ENCODE data around the gene AUTS2. TPM values are rescaled to one million over a fixed set of nuclear protein-coding genes. Genes with fewer than 3 reads are reported as not detected.

The AUTS2 gene
- polyA plus RNA-seq, 1 donor (not counting 4 experiments of a cell fraction or from before 2014, with no cell fraction given): 4.7 TPM

GRCh38 chr7:70735313-70735712 is 1137.0 kb downstream of the AUTS2 start:
- peaks cover 1% of the 10 kb centered on the region for H3K9me3 ChIP-seq (ENCODE audit: control insufficient read depth, low read depth, low read length)
- H3K9me1 ChIP-seq (ENCODE audit: control insufficient read depth, extremely low read depth, insufficient read depth, low read length): no peaks in the 10 kb centered on the region
- H3K36me3 ChIP-seq (ENCODE audit: control insufficient read depth in 2 of 2, extremely low read depth in 1 of 2, insufficient read depth in 2 of 2, low read length in 2 of 2): no peaks in the 10 kb centered on the region
- H2AFZ ChIP-seq (ENCODE audit: control insufficient read depth, low read length): no peak overlapping the region
- DNase-seq (ENCODE audit: low read depth, low spot score) (no peak), FAIRE-seq (no peak)
- TF ChIP-seq, protein P1, sequence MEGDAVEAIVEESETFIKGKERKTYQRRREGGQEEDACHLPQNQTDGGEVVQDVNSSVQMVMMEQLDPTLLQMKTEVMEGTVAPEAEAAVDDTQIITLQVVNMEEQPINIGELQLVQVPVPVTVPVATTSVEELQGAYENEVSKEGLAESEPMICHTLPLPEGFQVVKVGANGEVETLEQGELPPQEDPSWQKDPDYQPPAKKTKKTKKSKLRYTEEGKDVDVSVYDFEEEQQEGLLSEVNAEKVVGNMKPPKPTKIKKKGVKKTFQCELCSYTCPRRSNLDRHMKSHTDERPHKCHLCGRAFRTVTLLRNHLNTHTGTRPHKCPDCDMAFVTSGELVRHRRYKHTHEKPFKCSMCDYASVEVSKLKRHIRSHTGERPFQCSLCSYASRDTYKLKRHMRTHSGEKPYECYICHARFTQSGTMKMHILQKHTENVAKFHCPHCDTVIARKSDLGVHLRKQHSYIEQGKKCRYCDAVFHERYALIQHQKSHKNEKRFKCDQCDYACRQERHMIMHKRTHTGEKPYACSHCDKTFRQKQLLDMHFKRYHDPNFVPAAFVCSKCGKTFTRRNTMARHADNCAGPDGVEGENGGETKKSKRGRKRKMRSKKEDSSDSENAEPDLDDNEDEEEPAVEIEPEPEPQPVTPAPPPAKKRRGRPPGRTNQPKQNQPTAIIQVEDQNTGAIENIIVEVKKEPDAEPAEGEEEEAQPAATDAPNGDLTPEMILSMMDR (optimal IDR thresholded peaks at IDR 0.05 in 1 of 3, IDR thresholded peaks at IDR 0.05 in 1 of 3, conservative IDR thresholded peaks at IDR 0.05 in 1 of 3; ENCODE audit: extremely low read depth in 1 of 3, insufficient read depth in 2 of 3, low read length in 3 of 3): no peak
- no peak for TF ChIP-seq EZH2 (IDR thresholded peaks at IDR 0.05; ENCODE audit: low read length)
- H3K27ac ChIP-seq (ENCODE audit: control insufficient read depth, insufficient read depth, low read length): no peak overlapping the region
- dilution Hi-C loops (cut with MboI; ENCODE audit: extremely low pct_ligation_motif_present, low sequenced_read_pairs): no loop called here
- H3K9ac ChIP-seq (ENCODE audit: control insufficient read depth, extremely low read depth, insufficient read depth, low read length): no peak overlapping the region
- H3K27me3 ChIP-seq (ENCODE audit: control insufficient read depth, extremely low read depth, insufficient read depth, low read length): no peaks in the 10 kb centered on the region
- H3K79me2 ChIP-seq (ENCODE audit: control insufficient read depth, insufficient read depth, low read length): peaks cover 66% of the 10 kb centered on the region
- H3K4me1 ChIP-seq (ENCODE audit: control insufficient read depth, extremely low read depth, insufficient read depth, low read length): peaks cover 46% of the 10 kb centered on the region
- no peak overlapping the region for H3K4me3 ChIP-seq (ENCODE audit: control insufficient read depth in 2 of 3, extremely low read depth in 1 of 3, insufficient read depth in 2 of 3, low read depth in 1 of 3, low read length in 3 of 3)
- H3K4me2 ChIP-seq (ENCODE audit: control insufficient read depth, extremely low read depth, insufficient read depth, low read depth, low read length): peak overlapping the region; percentile 19
- H4K20me1 ChIP-seq (ENCODE audit: control insufficient read depth, extremely low read depth, insufficient read depth, low read length): peaks cover 3% of the 10 kb centered on the region

GRCh38 chr7:70736715-70737460 is 1138.6 kb downstream of the AUTS2 start:
- FAIRE-seq: peak; percentile 87
- no peak overlapping the region for H2AFZ ChIP-seq (ENCODE audit: control insufficient read depth, low read length)
- TF ChIP-seq, protein P1 (optimal IDR thresholded peaks at IDR 0.05 in 1 of 3, IDR thresholded peaks at IDR 0.05 in 1 of 3, conservative IDR thresholded peaks at IDR 0.05 in 1 of 3; ENCODE audit: extremely low read depth in 1 of 3, insufficient read depth in 2 of 3, low read length in 3 of 3): no peak
- no peak for TF ChIP-seq EZH2 (IDR thresholded peaks at IDR 0.05; ENCODE audit: low read length)
- no peaks in the 10 kb centered on the region for H3K9me1 ChIP-seq (ENCODE audit: control insufficient read depth, extremely low read depth, insufficient read depth, low read length)
- peaks cover 3% of the 10 kb centered on the region for H4K20me1 ChIP-seq (ENCODE audit: control insufficient read depth, extremely low read depth, insufficient read depth, low read length)
- peak overlapping the region in 2 of 3 experiments; percentile 34 to 74 for H3K4me3 ChIP-seq (ENCODE audit: control insufficient read depth in 2 of 3, extremely low read depth in 1 of 3, insufficient read depth in 2 of 3, low read depth in 1 of 3, low read length in 3 of 3)
- H3K4me2 ChIP-seq (ENCODE audit: control insufficient read depth, extremely low read depth, insufficient read depth, low read depth, low read length): peak overlapping the region; percentile 75
- peak overlapping the region; percentile 45 for H3K27ac ChIP-seq (ENCODE audit: control insufficient read depth, insufficient read depth, low read length)
- H3K9ac ChIP-seq (ENCODE audit: control insufficient read depth, extremely low read depth, insufficient read depth, low read length): peak overlapping the region; percentile 53
- no peak for DNase-seq (ENCODE audit: low read depth, low spot score)
- H3K36me3 ChIP-seq (ENCODE audit: control insufficient read depth in 2 of 2, extremely low read depth in 1 of 2, insufficient read depth in 2 of 2, low read length in 2 of 2): no peaks in the 10 kb centered on the region
- dilution Hi-C loops (cut with MboI; ENCODE audit: extremely low pct_ligation_motif_present, low sequenced_read_pairs): no loop called here
- H3K9me3 ChIP-seq (ENCODE audit: control insufficient read depth, low read depth, low read length): no peaks in the 10 kb centered on the region
- peaks cover 67% of the 10 kb centered on the region for H3K79me2 ChIP-seq (ENCODE audit: control insufficient read depth, insufficient read depth, low read length)
- H3K4me1 ChIP-seq (ENCODE audit: control insufficient read depth, extremely low read depth, insufficient read depth, low read length): peaks cover 42% of the 10 kb centered on the region
- no peaks in the 10 kb centered on the region for H3K27me3 ChIP-seq (ENCODE audit: control insufficient read depth, extremely low read depth, insufficient read depth, low read length)
